Endothelial cell of umbilical vein (primary cell): ENCODE data around the gene PSMA6. TPM values are rescaled to one million over a fixed set of nuclear protein-coding genes. Genes with fewer than 3 reads are reported as not detected.
A peak's percentile ranks its signal among the peaks of the same experiment; 100 is the strongest.

ENCODE experiments used
- BruUV-seq: library from RNA; stranded (reverse); fragments of 400-500 nt; replicated peaks from 2 replicates; lab custom pipeline; 2021; lab: Mats Ljungman, UMichigan
- CTCF ChIA-PET: fragments of 300-600, 350-600 bp; sonication (Branson Sonifier 250); formaldehyde crosslinking; loops from one replicate; lab custom pipeline; 2021; ENCODE audit warnings: antibody characterized with exemption, inconsistent platforms; lab: Charles Lee
- POLR2A ChIA-PET: fragments of 300-600, 350-600 bp; sonication (Branson Sonifier 250); formaldehyde crosslinking; loops from one replicate; lab custom pipeline; 2021; ENCODE audit warnings: antibody characterized with exemption, inconsistent platforms; lab: Charles Lee
- DNase-seq: peaks from one replicate; pipeline ENCODE4 v3.0.0-alpha.2; 2011; ENCODE audit warnings: low read depth, low spot score
- FAIRE-seq: peaks from 2 replicates; lab custom pipeline; 2011; peaks lifted over from hg19 to GRCh38; lab: Jason Lieb, UNC
- H2AFZ ChIP-seq: 2 replicates; pipeline ENCODE4 v1.6.0; 2012; ENCODE audit warnings: low read depth, low read length, control low read depth, inconsistent platforms
- H3K27ac ChIP-seq: 2 replicates; pipeline ENCODE4 v1.5.1; 2011; ENCODE audit warnings: low read depth, mild to moderate bottlenecking, control low read depth, low read length, moderate library complexity; ENCODE audit not compliant: insufficient read depth
- H3K27me3 ChIP-seq, 2 experiments: 2 replicates each; pipeline versions ENCODE4 v1.6.0 to v1.6.1; 2011; ENCODE audit warnings: low read length in 2 of 2, mixed read lengths in 1 of 2; ENCODE audit not compliant: control insufficient read depth in 2 of 2, insufficient read depth in 2 of 2
- H3K36me3 ChIP-seq, 2 experiments: 2 replicates in 1 of 2; 3 replicates in 1 of 2; pipeline ENCODE4 v1.5.1; 2011; ENCODE audit warnings: low read length in 2 of 2, mild to moderate bottlenecking in 1 of 2, moderate library complexity in 1 of 2; ENCODE audit not compliant: control insufficient read depth in 2 of 2, insufficient read depth in 2 of 2; ENCODE audit errors: extremely low read depth in 1 of 2
- H3K4me1 ChIP-seq: 3 replicates; pipeline ENCODE4 v1.5.1; 2011; ENCODE audit warnings: mild to moderate bottlenecking, low read length; ENCODE audit not compliant: control insufficient read depth, insufficient read depth; ENCODE audit errors: extremely low read depth
- H3K4me2 ChIP-seq: 2 replicates; pipeline ENCODE4 v1.6.1; 2011; ENCODE audit warnings: low read length, control low read depth, mixed read lengths; ENCODE audit not compliant: insufficient read depth
- H3K4me3 ChIP-seq, 3 experiments: fragments of 200-600 bp in 1 of 3; sonication (generic), shearing (Covaris generic) in 1 of 3; replicated peaks in 1 of 3; 2 replicates each; pipeline ENCODE4 v1.5.1; 2011 to 2016; ENCODE audit warnings: control low read depth in 3 of 3, low read length in 3 of 3, mild to moderate bottlenecking in 2 of 3, inconsistent platforms in 1 of 3, low read depth in 1 of 3, moderate library complexity in 1 of 3; ENCODE audit not compliant: insufficient read depth in 1 of 3
- H3K79me2 ChIP-seq: 2 replicates; pipeline ENCODE4 v1.6.0; 2012; ENCODE audit warnings: low read length, inconsistent platforms; ENCODE audit not compliant: control insufficient read depth, insufficient read depth
- H3K9ac ChIP-seq: replicated peaks from 2 replicates; pipeline ENCODE3; 2011; ENCODE audit warnings: low read length, control low read depth; ENCODE audit not compliant: insufficient read depth; ENCODE audit errors: extremely low read depth
- H3K9me1 ChIP-seq: replicated peaks from 3 replicates; pipeline ENCODE4 v1.6.0; 2011; ENCODE audit warnings: mild to moderate bottlenecking, low read length; ENCODE audit not compliant: control insufficient read depth, insufficient read depth; ENCODE audit errors: extremely low read depth
- H3K9me3 ChIP-seq: replicated peaks from 2 replicates; pipeline ENCODE4 v1.5.1; 2012; ENCODE audit warnings: low read length, inconsistent platforms; ENCODE audit not compliant: control insufficient read depth, insufficient read depth
- H4K20me1 ChIP-seq: replicated peaks from 2 replicates; pipeline ENCODE3; 2011; ENCODE audit warnings: mild to moderate bottlenecking, low read length; ENCODE audit not compliant: control insufficient read depth, insufficient read depth; ENCODE audit errors: extremely low read depth
- EZH2 ChIP-seq: IDR thresholded peaks from 2 replicates; pipeline ENCODE4 v1.6.1; 2012; ENCODE audit warnings: borderline replicate concordance, low read depth, mild to moderate bottlenecking, moderate library complexity, low read length, inconsistent platforms; ENCODE audit not compliant: severe bottlenecking
- FOS ChIP-seq: IDR thresholded peaks from 2 replicates; pipeline ENCODE4 v1.6.1; 2011; ENCODE audit warnings: mild to moderate bottlenecking, low read length, moderate library complexity, borderline replicate concordance; ENCODE audit not compliant: insufficient read depth
- GATA2 ChIP-seq: IDR thresholded peaks from 2 replicates; pipeline ENCODE4 v1.7.0; 2011; ENCODE audit warnings: low read depth, mild to moderate bottlenecking, moderate library complexity, mixed read lengths, low read length; ENCODE audit not compliant: insufficient read length, insufficient read depth
- JUN ChIP-seq: IDR thresholded peaks from 2 replicates; pipeline ENCODE4 v1.6.1; 2011; ENCODE audit warnings: borderline replicate concordance, low read depth; ENCODE audit not compliant: insufficient read length, insufficient read depth
- MYC ChIP-seq: IDR thresholded peaks from one replicate; pipeline ENCODE4 v1.6.1; 2011; ENCODE audit warnings: mild to moderate bottlenecking, low read depth, low read length
- POLR2A ChIP-seq: IDR thresholded peaks from 2 replicates; pipeline ENCODE4 v1.6.1; 2012; ENCODE audit warnings: low read depth, mild to moderate bottlenecking, control low read depth, low read length
- POLR2AphosphoS5 ChIP-seq: IDR thresholded peaks from 2 replicates; pipeline ENCODE4 v1.6.1; 2012; ENCODE audit warnings: low read depth, mild to moderate bottlenecking, control low read depth, low read length, moderate library complexity; ENCODE audit not compliant: insufficient read depth
- dilution Hi-C: fragments of 300-500 bp; cut with MboI; formaldehyde crosslinking; loops from one replicate; pipeline ENCODE4 v1.15.0; 2019; ENCODE audit warnings: low sequenced_read_pairs; ENCODE audit not compliant: extremely low pct_ligation_motif_present
- intact Hi-C: fragments of 100-400 bp; cut with micrococcal nuclease; formaldehyde crosslinking; loops from one replicate; pipeline ENCODE4 v1.10.0; 2022
- polyA plus RNA-seq, 4 experiments: library from polyadenylated mRNA; depleted of rRNA in 3 of 4; stranded (reverse) in 3 of 4; unstranded in 1 of 4; fragments of >200 nt; gene quantifications; 2 replicates each; pipeline versions ENCODE4 v1.2.1 to v1.2.3, GENCODE V29; 2011 to 2012; ENCODE audit warnings: missing spikeins in 1 of 4
- total RNA-seq: library from RNA; stranded (reverse); gene quantifications from 2 replicates; pipeline ENCODE4 v1.2.3, GENCODE V29; 2021
- TF ChIP-seq, protein P1 (sequence below), 2 donors: IDR thresholded peaks; 1 replicate in 1 of 2; 2 replicates in 1 of 2; pipeline ENCODE4 v1.5.1; 2011; ENCODE audit warnings: low read length in 2 of 2, mild to moderate bottlenecking in 2 of 2, moderate library complexity in 2 of 2, control low read depth in 1 of 2, inconsistent platforms in 1 of 2, low read depth in 1 of 2; ENCODE audit not compliant: insufficient read depth in 1 of 2; ENCODE audit errors: extremely low read depth in 1 of 2
- TF ChIP-seq, protein P2 (sequence below): IDR thresholded peaks from 2 replicates; pipeline ENCODE4 v1.6.1; 2011; ENCODE audit not compliant: insufficient read depth, insufficient read length

Gene PSMA6
- total and polyA plus RNA-seq, 2 donors (not counting 3 experiments of a cell fraction or from before 2014, with no cell fraction given) = 170 to 197 TPM

GRCh38 chr14:35333264-35333730 lies 41.1 kb downstream of the PSMA6 start:
- Histone ChIP-seq H3K79me2 (no peaks in the 10 kb centered on the region), H3K27me3 (no peaks in the 10 kb centered on the region), H3K36me3 (no peaks in the 10 kb centered on the region), H3K4me3 (no peak overlapping the region), H3K27ac (no peak overlapping the region), H3K9ac (no peak overlapping the region), H3K4me2 (no peak overlapping the region), H3K9me3 (no peaks in the 10 kb centered on the region), H3K4me1 (peaks cover 31% of the 10 kb centered on the region), H2AFZ (peak overlapping the region; percentile 76), H4K20me1 (no peaks in the 10 kb centered on the region), H3K9me1 (no peaks in the 10 kb centered on the region)
- dilution Hi-C loops = no loop called here
- intact Hi-C loops = no loop called here
- POLR2A ChIA-PET = no interaction called here
- FAIRE-seq (no peak), DNase-seq (no peak)
- BruUV-seq = no TSS peak
- CTCF ChIA-PET = interaction anchor here (0.7 to 1.7 kb wide), 6 partner anchors 8 to 80 kb away, joined by 3 to 6 read pairs (median 5); partner anchors contain the start of gene NFKBIA
- TF ChIP-seq FOS = no peak
- TF ChIP-seq, protein P1, sequence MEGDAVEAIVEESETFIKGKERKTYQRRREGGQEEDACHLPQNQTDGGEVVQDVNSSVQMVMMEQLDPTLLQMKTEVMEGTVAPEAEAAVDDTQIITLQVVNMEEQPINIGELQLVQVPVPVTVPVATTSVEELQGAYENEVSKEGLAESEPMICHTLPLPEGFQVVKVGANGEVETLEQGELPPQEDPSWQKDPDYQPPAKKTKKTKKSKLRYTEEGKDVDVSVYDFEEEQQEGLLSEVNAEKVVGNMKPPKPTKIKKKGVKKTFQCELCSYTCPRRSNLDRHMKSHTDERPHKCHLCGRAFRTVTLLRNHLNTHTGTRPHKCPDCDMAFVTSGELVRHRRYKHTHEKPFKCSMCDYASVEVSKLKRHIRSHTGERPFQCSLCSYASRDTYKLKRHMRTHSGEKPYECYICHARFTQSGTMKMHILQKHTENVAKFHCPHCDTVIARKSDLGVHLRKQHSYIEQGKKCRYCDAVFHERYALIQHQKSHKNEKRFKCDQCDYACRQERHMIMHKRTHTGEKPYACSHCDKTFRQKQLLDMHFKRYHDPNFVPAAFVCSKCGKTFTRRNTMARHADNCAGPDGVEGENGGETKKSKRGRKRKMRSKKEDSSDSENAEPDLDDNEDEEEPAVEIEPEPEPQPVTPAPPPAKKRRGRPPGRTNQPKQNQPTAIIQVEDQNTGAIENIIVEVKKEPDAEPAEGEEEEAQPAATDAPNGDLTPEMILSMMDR (IDR thresholded peaks at IDR 0.05; ENCODE audit: extremely low read depth in 1 of 2, insufficient read depth in 1 of 2, low read depth in 1 of 2, low read length in 2 of 2) = no peak
- TF ChIP-seq JUN = no peak
- TF ChIP-seq POLR2AphosphoS5 = no peak
- TF ChIP-seq EZH2 = no peak
- TF ChIP-seq, protein P2, sequence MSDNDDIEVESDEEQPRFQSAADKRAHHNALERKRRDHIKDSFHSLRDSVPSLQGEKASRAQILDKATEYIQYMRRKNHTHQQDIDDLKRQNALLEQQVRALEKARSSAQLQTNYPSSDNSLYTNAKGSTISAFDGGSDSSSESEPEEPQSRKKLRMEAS = no peak
- TF ChIP-seq GATA2 = no peak
- TF ChIP-seq POLR2A = no peak
- TF ChIP-seq MYC = no peak
